ENCODE measurements around the gene RBFOX2. TPM values are rescaled to one million over a fixed set of nuclear protein-coding genes. Genes with fewer than 3 reads are reported as not detected.
A peak's percentile ranks its signal among the peaks of the same experiment; 100 is the strongest.

The RBFOX2 gene
- total and polyA plus RNA-seq, 4 donors: 139 to 178 (median 153) TPM

GRCh38 chr22:35752006-35752862, 276.4 kb downstream of the RBFOX2 start:
- no peaks in the 10 kb centered on the region for H3K9me3 ChIP-seq (ENCODE audit: control insufficient read depth, insufficient read depth, low read length)
- no peaks in the 10 kb centered on the region for H3K27me3 ChIP-seq (ENCODE audit: control insufficient read depth, insufficient read depth, low read length)
- H3K27ac ChIP-seq (ENCODE audit: low read depth, low read length): no peak overlapping the region
- no peaks in the 10 kb centered on the region for H3K4me1 ChIP-seq (ENCODE audit: control insufficient read depth, insufficient read depth, low read length)
- peak in 2 of 6 donors; percentile 38 to 60 for DNase-seq (ENCODE audit: low read depth in 4 of 6, low spot score in 6 of 6)
- H3K36me3 ChIP-seq (ENCODE audit: control insufficient read depth, insufficient read depth, low read length): no peaks in the 10 kb centered on the region
- no CpG with 5 or more reads among the region's 5 CpGs for WGBS (ENCODE audit: insufficient coverage)
- H3K4me3 ChIP-seq (ENCODE audit: low read depth, low read length): no peak overlapping the region

- H3K4me3 ChIP-seq (ENCODE audit: low read depth, low read length): no peak overlapping the region
- no peaks in the 10 kb centered on the region for H3K9me3 ChIP-seq (ENCODE audit: control insufficient read depth, insufficient read depth, low read length)
- H3K27ac ChIP-seq (ENCODE audit: low read depth, low read length): no peak overlapping the region
- peaks cover 6% of the 10 kb centered on the region for H3K36me3 ChIP-seq (ENCODE audit: control insufficient read depth, insufficient read depth, low read length)
- WGBS (ENCODE audit: insufficient coverage): 60% methylated on average over 7 of the region's 10 CpGs
- peaks cover 3% of the 10 kb centered on the region for H3K4me1 ChIP-seq (ENCODE audit: control insufficient read depth, insufficient read depth, low read length)
- DNase-seq (ENCODE audit: low read depth in 4 of 6, low spot score in 6 of 6): peak in 1 of 6 donors; percentile 69
- H3K27me3 ChIP-seq (ENCODE audit: control insufficient read depth, insufficient read depth, low read length): no peaks in the 10 kb centered on the region
Observed at GRCh38 chr22:35749808-35750207, 278.8 kb downstream of the RBFOX2 start.

- DNase-seq (ENCODE audit: low read depth in 4 of 6, low spot score in 6 of 6): no peak
- H3K27me3 ChIP-seq (ENCODE audit: control insufficient read depth, insufficient read depth, low read length): no peaks in the 10 kb centered on the region
- peaks cover 3% of the 10 kb centered on the region for H3K4me1 ChIP-seq (ENCODE audit: control insufficient read depth, insufficient read depth, low read length)
- H3K9me3 ChIP-seq (ENCODE audit: control insufficient read depth, insufficient read depth, low read length): no peaks in the 10 kb centered on the region
- 93% methylated on average over 1 of the region's 4 CpGs for WGBS (ENCODE audit: insufficient coverage)
- no peak overlapping the region for H3K4me3 ChIP-seq (ENCODE audit: low read depth, low read length)
- H3K36me3 ChIP-seq (ENCODE audit: control insufficient read depth, insufficient read depth, low read length): peaks cover 10% of the 10 kb centered on the region
- no peak overlapping the region for H3K27ac ChIP-seq (ENCODE audit: low read depth, low read length)
Observed at GRCh38 chr22:35746946-35747703, 281.5 kb downstream of the RBFOX2 start.

- peaks cover 3% of the 10 kb centered on the region for H3K4me1 ChIP-seq (ENCODE audit: control insufficient read depth, insufficient read depth, low read length)
- no peaks in the 10 kb centered on the region for H3K27me3 ChIP-seq (ENCODE audit: control insufficient read depth, insufficient read depth, low read length)
- DNase-seq (ENCODE audit: low read depth in 4 of 6, low spot score in 6 of 6): no peak
- no peak overlapping the region for H3K27ac ChIP-seq (ENCODE audit: low read depth, low read length)
- no peaks in the 10 kb centered on the region for H3K9me3 ChIP-seq (ENCODE audit: control insufficient read depth, insufficient read depth, low read length)
- peaks cover 12% of the 10 kb centered on the region for H3K36me3 ChIP-seq (ENCODE audit: control insufficient read depth, insufficient read depth, low read length)
- WGBS (ENCODE audit: insufficient coverage): 82% methylated on average over 6 of the region's 9 CpGs
- H3K4me3 ChIP-seq (ENCODE audit: low read depth, low read length): no peak overlapping the region
Observed at GRCh38 chr22:35746248-35746647, 282.4 kb downstream of the RBFOX2 start.

GRCh38 chr22:35743326-35743860, 285.2 kb downstream of the RBFOX2 start:
- H3K4me3 ChIP-seq (ENCODE audit: low read depth, low read length): no peak overlapping the region
- peaks cover 3% of the 10 kb centered on the region for H3K4me1 ChIP-seq (ENCODE audit: control insufficient read depth, insufficient read depth, low read length)
- no peaks in the 10 kb centered on the region for H3K9me3 ChIP-seq (ENCODE audit: control insufficient read depth, insufficient read depth, low read length)
- H3K36me3 ChIP-seq (ENCODE audit: control insufficient read depth, insufficient read depth, low read length): peaks cover 16% of the 10 kb centered on the region
- DNase-seq (ENCODE audit: low read depth in 4 of 6, low spot score in 6 of 6): no peak
- H3K27ac ChIP-seq (ENCODE audit: low read depth, low read length): no peak overlapping the region
- WGBS (ENCODE audit: insufficient coverage): no CpG with 5 or more reads among the region's 6 CpGs
- no peaks in the 10 kb centered on the region for H3K27me3 ChIP-seq (ENCODE audit: control insufficient read depth, insufficient read depth, low read length)

GRCh38 chr22:35742342-35743100, 286.1 kb downstream of the RBFOX2 start:
- 83% methylated on average over 6 of the region's 9 CpGs for WGBS (ENCODE audit: insufficient coverage)
- no peak for DNase-seq (ENCODE audit: low read depth in 4 of 6, low spot score in 6 of 6)

GRCh38 chr22:35740616-35741015, 288.0 kb downstream of the RBFOX2 start:
- H3K27ac ChIP-seq (ENCODE audit: low read depth, low read length): no peak overlapping the region
- H3K27me3 ChIP-seq (ENCODE audit: control insufficient read depth, insufficient read depth, low read length): no peaks in the 10 kb centered on the region
- H3K9me3 ChIP-seq (ENCODE audit: control insufficient read depth, insufficient read depth, low read length): no peaks in the 10 kb centered on the region
- peaks cover 16% of the 10 kb centered on the region for H3K36me3 ChIP-seq (ENCODE audit: control insufficient read depth, insufficient read depth, low read length)
- no peak overlapping the region for H3K4me3 ChIP-seq (ENCODE audit: low read depth, low read length)
- H3K4me1 ChIP-seq (ENCODE audit: control insufficient read depth, insufficient read depth, low read length): peaks cover 5% of the 10 kb centered on the region
- WGBS (ENCODE audit: insufficient coverage): no CpG with 5 or more reads among the region's 1 CpG
- no peak for DNase-seq (ENCODE audit: low read depth in 4 of 6, low spot score in 6 of 6)

More at GRCh38 chr22:35742342-35743100, 286.1 kb downstream of the RBFOX2 start:
- H3K9me3 ChIP-seq (ENCODE audit: control insufficient read depth, insufficient read depth, low read length): no peaks in the 10 kb centered on the region
- peaks cover 21% of the 10 kb centered on the region for H3K36me3 ChIP-seq (ENCODE audit: control insufficient read depth, insufficient read depth, low read length)
- H3K4me3 ChIP-seq (ENCODE audit: low read depth, low read length): no peak overlapping the region
- no peak overlapping the region for H3K27ac ChIP-seq (ENCODE audit: low read depth, low read length)
- H3K27me3 ChIP-seq (ENCODE audit: control insufficient read depth, insufficient read depth, low read length): no peaks in the 10 kb centered on the region
- peaks cover 3% of the 10 kb centered on the region for H3K4me1 ChIP-seq (ENCODE audit: control insufficient read depth, insufficient read depth, low read length)

GRCh38 chr22:35739931-35740380, 288.7 kb downstream of the RBFOX2 start:
- no peak for DNase-seq (ENCODE audit: low read depth in 4 of 6, low spot score in 6 of 6)
- Histone ChIP-seq H3K27ac (ENCODE audit: low read depth, low read length) (no peak overlapping the region), H3K27me3 (ENCODE audit: control insufficient read depth, insufficient read depth, low read length) (no peaks in the 10 kb centered on the region), H3K9me3 (ENCODE audit: control insufficient read depth, insufficient read depth, low read length) (no peaks in the 10 kb centered on the region), H3K4me3 (ENCODE audit: low read depth, low read length) (no peak overlapping the region), H3K4me1 (ENCODE audit: control insufficient read depth, insufficient read depth, low read length) (peaks cover 5% of the 10 kb centered on the region), H3K36me3 (ENCODE audit: control insufficient read depth, insufficient read depth, low read length) (peaks cover 16% of the 10 kb centered on the region)
- WGBS (ENCODE audit: insufficient coverage): 71% methylated on average over 2 of the region's 3 CpGs
